GM21717 (cell line): ENCODE data around the gene MEIS2.

Source experiments
- ATAC-seq: cut with Tn5 transposase; IDR thresholded peaks from one replicate; pipeline ENCODE4 v1.9.1; 2021; ENCODE audit warnings: mild to moderate bottlenecking, moderate library complexity; ENCODE audit not compliant: unreplicated experiment

Gene MEIS2

DNA sequence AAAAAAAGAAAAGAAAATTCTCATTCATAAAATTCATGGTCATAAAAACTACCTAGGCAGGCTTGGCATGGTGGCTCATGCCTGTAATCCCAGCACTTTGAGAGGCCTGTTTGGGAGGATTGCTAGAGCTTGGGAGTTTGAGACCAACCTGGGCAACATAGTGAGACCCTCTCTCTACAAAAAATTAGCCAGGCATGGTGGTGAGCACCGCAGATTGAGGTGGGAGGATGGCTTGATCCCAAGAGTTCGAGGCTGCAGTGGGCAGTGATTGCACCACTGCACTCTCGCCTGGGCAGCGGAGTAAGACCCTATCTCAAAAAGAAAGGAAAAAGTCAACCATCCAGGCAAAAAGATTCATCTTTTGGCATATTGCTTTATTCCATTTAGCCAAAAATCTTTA, 58.5 kb downstream of the MEIS2 start:
- no peak for ATAC-seq

- ATAC-seq: no peak
Observed at GRCh38 chr15:37041042-37041441, 59.3 kb downstream of the MEIS2 start.

DNA sequence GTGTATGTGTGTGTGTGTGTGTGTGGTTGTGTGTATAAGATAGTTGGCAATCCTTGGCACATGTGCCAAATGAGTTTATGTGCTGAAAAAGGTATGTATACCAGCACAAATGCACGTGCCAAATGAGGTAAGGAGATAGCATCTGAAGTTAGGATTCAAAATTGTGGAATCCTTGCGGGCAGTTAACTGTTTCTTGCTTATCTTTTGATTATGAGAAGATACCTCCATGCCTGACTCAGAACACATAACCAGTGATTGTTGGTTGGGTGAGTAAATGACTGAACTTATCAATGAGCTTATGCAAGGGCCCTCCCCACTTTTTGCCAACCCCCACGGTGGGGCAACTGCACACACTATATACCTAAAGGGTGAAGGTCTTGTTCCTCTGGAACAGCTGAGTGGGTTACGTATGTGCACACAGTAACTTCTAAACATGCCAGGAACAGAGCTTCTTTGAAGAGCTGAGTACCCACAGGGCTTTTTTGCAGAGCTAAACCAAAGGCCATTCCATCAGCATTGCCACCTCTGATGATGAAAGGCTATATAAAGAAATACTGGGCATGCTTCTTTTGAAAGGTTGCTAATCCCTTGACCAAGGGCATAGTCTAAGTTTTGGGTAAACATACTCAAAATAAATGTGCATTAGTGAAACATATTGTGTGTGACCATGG, 60.1 kb downstream of the MEIS2 start:
- no peak for ATAC-seq

GRCh38 chr15:37038716-37039106, 61.6 kb downstream of the MEIS2 start:
- ATAC-seq: no peak

DNA sequence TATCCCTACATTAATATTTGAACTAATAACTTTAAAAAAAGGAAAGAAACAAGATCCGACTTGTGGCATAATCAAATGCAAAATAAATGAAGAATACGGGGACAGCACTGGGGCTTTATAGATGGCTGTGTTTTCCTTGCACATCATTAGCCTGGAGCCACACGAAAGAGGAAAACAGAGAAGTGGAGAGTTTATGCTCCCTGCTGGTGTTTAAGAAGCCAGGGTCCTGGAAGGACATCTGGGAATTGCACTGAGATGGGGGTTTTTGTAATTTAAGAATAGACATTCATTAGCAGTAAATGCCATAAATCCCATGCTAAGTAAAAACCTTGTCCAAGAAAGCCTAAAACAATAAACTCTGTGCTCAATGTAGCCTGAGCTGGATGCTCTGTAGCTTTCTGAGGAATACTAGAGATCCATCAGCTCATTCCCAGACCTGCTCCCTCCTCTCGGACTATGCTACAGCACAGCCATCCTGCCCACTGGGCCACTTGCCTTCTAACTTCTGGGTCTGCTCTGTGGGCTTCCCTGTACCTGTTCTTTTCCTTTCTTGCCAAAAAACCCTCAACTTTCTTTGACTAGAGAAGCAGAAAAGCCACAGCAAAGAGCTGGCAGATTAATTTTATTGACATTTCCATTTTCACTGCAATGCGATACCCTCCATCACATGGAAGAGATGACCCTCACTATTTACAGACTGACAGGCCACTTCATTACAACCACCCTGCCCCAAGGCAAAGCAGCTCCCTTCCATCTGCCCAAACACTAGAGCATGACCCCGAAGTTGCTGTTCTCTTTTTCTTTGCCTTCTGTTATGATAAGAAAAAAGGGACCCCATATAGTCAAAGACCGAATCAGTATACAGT, 62.3 kb downstream of the MEIS2 start:
- no peak for ATAC-seq

- ATAC-seq: no peak
Observed at GRCh38 chr15:37037071-37037655, 63.2 kb downstream of the MEIS2 start.

DNA sequence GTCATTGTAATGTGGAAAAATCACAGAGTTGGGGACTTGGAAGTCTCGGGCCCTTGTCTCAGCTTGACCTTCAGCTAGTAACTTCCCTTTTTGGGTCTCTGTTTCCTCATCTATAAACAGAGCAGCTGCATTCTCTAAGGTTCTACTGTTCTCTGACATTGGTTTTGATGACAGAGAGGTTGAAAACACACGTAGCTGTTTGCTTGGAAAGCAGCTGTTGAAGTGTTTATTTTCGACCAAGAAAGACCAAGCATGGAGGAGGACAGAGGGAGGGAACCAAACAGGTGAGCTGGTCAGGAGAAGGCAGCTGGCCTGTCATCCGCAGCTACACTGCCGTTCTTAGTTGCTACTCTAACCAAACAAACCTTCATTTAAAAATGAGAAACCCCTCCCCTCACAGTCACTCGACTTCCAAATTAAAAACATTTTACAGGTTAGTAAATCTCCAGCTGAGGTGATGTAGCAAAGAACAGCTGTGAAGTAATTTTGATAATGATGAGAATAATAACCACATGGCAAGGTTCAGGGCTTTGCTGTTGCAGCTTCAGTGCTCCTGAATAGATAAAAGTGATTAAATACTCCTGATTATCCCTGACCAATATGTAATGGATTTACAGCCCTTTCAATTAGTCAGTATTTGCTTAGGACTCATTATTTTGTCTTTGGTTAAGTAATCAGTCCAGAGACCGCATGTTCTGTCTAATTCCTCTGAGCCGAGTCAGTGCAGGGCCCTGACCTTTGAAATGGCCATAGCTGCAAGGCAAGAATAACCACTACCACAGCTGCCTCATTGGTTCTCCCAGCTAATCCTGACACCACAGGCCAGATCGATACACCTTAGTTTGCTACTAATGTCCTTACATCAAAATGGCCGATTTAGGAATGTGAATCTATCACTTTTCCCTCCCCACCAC, 65.3 kb downstream of the MEIS2 start:
- ATAC-seq: no peak

DNA sequence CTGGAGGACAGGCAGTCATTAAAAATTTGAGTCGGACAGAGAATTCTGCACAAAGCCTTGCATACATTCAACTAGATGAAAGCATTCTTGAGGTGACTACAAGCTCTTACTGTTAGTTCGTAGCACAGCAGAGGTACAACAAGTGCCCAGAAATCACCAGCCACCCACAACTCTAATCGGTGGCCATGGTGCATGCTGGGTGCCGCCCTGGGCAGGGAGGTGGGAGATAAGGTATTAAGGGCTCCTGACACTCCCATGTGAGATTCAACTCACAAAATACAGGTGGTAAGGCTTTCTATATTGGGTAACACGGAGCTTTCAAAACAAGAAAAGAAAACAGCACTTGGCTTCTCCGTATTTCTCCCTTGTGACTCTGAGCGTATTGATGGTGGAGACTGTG, 66.0 kb downstream of the MEIS2 start:
- ATAC-seq: no peak

DNA sequence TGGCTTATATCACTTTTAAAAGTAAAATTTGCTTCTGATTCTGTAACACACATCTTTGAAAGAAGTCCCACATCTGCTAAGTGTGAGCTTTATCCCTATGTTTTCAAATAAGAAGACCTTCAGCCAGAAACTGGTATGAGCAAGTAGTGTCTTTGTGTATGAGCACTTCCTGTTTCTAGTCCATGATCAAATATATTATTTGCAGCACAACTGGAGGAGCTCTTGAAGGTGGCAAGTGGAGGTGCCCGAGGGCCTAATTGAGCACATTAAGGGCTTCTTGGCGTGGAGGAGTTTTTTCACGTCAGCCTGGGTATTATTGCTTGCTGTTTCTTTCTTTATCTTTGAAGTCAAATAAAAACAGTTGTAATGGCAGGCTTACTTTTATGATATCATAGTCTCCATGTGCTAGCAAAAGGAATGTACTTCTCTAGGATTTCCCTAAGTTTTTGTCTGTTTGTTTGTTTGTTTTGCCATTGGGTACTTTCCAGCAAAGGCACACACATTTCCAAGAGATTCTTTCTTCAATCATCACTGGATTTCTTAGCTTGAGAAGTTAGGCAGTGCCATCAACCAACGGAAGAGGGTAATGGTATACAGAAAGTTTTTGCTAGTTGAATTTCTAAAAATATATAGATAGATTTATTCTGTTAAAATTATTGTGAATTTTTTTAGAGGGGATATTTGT, 68.1 kb downstream of the MEIS2 start:
- no peak for ATAC-seq

- no peak for ATAC-seq
Observed at GRCh38 chr15:37031198-37031597, 69.2 kb downstream of the MEIS2 start.

- ATAC-seq: no peak
Observed at GRCh38 chr15:37028625-37029296, 71.6 kb downstream of the MEIS2 start.

- no peak for ATAC-seq
Observed at GRCh38 chr15:37020852-37021251, 79.5 kb downstream of the MEIS2 start.

DNA sequence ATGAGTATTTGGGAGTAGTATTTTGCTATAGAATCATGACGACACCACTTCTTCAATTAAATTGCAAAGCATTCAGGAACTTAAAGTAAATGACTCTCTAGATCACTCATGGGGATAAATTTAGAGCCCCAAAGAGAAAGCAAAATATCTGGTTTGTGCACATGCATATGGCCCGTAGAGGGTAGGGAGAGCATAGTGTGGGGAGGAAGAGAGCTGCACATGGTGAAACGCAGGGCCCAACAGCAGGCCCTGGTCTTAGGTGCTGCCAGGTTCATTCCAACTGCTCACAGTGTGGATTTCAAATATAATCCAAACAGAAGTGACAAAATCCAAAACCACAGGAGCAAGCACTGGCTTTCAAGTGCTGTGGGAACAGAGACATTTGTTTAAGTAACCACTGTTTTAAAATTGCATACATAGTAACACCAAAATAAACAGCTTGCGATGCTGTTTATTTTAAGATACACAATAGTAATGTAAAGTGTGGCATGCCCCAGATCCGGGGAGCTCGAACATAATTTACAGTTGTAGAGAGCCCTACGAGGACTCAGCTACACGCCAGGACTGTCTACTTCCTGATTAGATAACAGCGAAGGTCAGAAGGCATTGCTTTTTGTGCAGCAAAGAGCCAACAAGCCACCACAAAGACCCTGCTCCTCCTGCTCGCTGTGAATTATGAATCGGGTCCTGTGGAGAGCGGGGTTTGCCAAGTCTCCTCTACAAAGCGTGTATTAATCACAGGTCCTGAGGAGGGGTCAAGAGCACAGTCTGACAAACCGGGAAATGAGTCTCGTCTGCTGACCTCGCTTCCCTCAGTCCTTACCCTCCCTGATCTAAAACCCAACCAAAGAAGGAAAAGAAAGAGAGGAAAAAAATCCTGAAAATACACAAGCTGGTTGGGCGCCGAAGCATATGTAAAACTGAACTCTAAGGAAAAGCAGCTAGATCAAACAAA, 80.6 kb downstream of the MEIS2 start:
- ATAC-seq: no peak

GRCh38 chr15:37017031-37017625, 83.2 kb downstream of the MEIS2 start:
- ATAC-seq: no peak

DNA sequence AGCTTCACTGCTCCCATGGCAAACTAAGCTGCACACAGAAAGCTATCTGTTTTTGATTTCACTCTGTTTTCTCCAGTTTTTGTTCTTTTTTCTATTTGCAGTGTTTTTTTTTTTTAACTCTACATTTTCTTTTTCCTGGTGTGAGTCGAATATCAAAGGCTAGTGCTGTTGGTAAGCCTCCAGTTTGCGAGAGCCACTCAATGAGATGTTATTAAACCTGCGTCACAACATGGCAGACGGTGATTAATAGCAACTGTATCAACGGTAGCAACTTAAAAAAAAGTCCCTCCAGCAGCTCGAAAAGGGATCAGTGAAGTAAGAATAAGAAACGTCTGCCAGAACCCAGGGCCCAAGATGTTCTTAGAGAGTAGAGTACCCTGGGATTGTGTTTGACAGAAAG, 84.1 kb downstream of the MEIS2 start:
- no peak for ATAC-seq

- ATAC-seq: no peak
Observed at GRCh38 chr15:37015451-37015850, 84.9 kb downstream of the MEIS2 start.

GRCh38 chr15:37015035-37015434, 85.3 kb downstream of the MEIS2 start:
- no peak for ATAC-seq

DNA sequence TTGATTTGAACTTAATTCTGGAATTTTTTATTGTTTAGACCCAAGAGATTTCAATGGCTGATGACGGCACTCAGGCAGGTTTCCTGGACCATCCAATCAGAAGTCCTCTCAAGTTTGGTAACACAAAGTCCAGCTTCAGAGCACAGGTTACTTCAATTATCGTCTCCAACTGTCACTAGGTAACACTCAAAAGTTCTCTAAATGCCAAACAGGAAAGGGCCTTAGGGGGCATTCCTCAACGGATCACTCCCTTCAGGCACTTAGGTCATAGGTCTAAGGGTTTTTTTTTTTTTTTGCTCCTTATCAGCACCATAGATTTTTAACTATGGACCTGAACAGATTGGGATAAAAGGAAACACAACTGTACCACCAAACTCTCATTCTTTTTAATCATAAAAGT, 85.8 kb downstream of the MEIS2 start:
- ATAC-seq: no peak
